Measurements from ENCODE around the gene MROH8. TPM values are rescaled to one million over a fixed set of nuclear protein-coding genes. Genes with fewer than 3 reads are reported as not detected.
A peak's percentile ranks its signal among the peaks of the same experiment; 100 is the strongest.

The MROH8 gene
- total RNA-seq, 1 donor from 2014 or later, result 1.6 TPM

DNA sequence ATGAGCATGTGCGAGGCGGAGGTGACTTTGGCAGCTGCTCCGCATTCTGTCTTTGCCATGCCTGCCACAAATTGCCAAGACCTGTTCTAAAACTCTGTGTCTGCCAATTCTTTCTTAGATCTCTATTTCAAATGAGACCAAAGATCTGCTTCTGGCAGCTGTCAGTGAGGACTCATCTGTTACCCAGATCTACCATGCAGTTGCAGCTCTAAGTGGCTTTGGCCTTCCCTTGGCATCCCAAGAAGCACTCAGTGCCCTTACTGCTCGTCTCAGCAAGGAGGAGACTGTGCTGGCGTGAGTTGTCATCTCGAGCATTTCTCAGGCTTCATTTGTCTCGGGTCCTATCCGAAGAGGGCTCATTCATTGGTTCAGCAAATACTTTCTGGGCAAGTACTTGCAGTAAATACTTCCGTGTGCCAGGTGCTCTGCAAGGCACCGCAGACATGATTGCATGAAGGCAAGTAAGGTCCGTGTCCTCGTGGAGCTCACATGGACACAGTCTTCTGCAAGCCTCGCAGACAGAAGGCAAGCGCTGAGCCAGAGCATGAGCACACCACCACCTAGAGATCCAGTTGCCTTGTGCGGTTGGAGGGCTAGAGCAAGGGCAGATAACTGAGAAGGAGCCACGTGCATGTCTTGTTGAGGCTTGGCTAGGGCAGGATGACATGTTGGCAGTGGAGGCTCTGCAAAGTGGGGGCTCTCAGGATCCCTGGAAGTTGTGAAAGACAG is 19.7 kb upstream of the MROH8 start:
- no peak for ATAC-seq

GRCh38 chr20:37194621-37195417 is 15.5 kb upstream of the MROH8 start:
- no peak for ATAC-seq

DNA sequence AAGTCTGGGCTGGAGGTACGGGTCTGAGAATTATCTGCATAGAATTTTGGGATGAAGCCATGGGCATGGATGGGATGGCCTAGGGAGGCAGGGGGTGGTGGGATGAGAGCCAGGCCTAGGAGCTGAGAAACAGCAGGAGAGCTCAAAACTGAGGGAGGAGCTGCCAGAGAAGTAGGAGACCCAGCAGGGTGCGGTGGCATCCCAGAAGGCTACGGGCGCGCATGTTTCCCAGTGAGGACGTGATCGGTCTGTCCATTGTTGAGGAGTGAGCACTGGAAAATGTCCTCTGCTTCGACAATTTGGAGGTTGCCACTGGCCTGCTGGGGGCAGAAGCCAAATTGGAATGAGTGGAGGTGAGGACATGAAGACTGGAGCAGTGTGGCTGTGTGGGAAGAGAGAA is 14.5 kb upstream of the MROH8 start:
- ATAC-seq, result no peak

DNA sequence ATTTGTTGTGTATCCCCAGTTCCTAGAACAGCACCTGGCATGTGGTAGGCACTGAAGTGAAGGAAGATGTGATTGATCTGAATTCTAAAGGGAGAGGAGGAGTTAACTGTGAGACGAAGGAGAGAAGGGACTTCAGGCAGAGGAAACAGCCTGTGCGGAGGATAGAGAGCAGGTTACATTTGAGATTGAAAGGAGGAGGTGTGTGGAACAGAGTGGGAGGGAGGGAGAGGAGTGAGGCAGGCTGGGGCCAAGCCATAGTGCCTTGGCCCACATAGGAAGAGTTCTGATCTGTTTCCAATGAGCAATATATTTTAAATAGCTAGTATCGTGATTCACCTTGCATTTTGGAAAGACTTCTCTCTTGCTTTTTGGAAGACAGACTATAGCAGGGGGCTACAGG is 13.9 kb upstream of the MROH8 start:
- no peak for ATAC-seq

GRCh38 chr20:37192137-37192854 is 12.9 kb upstream of the MROH8 start:
- peak; percentile 92 for ATAC-seq

GRCh38 chr20:37190354-37191112 is 11.2 kb upstream of the MROH8 start:
- no peak for ATAC-seq

DNA sequence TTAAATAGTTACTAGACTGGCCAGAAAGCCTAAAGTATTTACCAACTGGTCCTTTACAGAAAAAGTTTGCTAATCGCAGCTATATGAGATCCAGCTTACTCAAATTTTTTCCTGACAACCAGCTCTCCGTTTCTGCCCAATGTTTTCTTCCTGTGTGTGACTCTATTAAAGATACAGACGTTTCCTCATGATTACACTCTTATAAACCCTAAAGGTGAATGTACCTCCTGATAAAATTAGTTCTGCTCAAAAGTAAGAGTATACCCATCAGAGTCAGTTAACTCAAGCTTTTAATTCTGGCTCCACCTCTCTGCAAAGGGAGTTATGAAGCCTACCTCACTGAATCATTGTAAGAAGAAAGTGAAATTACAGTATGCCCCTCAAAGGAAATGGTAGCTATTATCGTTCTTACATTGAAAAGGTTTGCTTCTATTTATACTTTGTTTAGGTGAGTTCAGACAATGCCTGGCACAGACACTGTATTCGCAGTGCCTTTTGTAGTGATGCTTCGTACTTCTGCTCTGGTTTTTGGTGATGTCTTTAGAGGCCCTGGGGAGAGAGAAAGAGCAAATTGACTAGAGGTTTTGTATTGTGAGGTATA is 10.2 kb upstream of the MROH8 start:
- no peak for ATAC-seq

GRCh38 chr20:37188787-37189186 is 9.4 kb upstream of the MROH8 start:
- no peak for ATAC-seq

- no peak for ATAC-seq
These were observed 6.3 kb upstream of the MROH8 start for GRCh38 chr20:37185686-37186085.

DNA sequence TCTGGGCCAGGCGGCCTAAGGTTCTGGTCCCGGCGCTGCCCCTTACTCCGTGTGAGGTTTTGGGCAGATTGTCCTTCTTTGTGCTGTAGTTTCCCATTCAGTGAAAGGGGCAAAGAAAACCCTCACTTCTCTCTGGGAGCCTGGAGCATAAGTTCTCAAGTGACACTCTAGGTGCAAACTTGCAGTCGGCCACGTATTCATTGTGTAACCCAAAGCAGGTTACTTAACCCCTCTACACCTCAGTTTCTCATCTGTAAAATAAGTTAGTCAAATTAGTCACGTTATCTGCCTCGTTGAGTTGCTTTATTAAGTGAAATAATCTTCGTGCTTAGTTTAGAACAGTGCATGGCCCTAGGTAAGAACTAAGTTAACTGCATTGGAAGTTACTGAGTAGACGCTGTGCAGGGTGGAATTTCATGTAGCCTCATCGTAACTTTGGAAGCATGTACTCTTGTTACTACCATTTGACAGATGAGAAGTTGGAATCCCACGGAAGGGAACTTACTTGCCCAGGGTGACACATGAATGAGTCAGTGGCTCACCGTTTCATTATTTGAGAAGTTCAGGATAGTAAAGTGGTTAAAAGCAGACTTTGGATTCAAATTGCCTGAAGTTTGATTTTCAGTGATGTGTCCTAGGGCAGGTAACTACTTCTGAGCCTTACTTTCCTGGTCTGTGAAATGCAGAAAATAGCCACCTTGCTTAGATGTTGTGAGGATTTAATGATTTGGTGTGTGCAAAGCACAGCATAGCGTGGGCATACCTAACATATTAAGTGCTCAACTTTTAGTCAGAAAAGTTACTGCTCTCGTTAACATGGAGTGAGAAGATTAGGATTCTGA is 556 bp upstream of the MROH8 start:
- ATAC-seq, result peak; percentile 1

- no peak for ATAC-seq
These were observed 6.5 kb downstream of the MROH8 start for GRCh38 chr20:37172836-37173235.

DNA sequence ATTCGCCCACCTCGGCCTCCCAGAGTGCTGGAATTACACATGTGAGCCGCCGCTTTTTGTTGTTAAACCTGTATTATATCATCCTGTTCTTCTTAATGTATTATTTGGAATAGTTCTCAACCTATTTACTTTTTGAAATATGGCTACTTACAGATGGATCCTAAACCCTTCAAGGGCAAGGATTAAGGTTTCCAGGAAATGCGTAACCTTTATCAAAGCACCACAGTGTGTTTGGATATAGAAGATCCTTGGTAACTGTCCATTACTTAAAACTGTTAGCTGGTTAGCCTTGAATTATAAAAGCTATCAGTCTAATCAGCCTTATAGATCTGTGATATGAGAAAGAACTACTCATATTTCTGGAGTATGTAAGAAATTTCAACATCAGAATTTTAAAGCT is 12.5 kb downstream of the MROH8 start:
- no peak for ATAC-seq

DNA sequence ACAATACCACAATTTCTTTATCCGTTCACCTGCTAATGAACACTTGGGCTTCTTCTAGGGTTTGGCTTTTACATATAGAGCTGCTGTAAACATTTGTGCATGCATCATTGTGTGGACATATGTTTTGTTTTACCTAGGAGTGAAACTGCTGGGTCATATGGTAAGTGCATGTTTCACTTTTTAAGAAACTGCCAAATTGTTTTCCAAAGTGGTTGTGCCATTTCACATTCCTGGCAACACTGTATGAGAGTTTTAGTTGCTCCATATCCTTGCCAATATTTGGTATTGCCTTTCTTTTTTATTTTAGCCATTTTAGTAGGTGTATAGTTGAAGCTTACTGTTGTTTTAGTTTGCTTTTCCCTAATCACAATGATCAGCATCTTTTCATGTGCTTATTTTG is 14.3 kb downstream of the MROH8 start:
- no peak for ATAC-seq

GRCh38 chr20:37163832-37164554 is 15.4 kb downstream of the MROH8 start:
- no peak for ATAC-seq

DNA sequence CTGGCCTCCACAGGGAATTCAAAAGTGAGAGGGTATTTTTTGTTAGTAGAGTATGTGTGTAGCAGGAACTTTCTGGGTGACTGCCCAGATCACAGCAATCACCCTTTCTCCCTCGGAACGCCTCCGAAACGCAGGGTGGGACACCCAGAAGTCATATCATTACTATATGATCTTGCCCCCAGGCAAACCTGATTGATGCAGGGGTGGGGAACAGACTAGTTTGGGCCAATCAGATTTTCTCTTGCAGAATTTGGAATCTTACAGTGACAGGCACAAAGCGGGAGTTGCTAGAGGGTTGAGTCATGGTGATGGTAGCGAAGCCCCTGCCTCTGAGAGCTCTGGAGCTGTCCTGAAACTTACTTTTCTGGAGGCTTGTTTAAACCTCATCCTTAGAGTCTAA is 16.7 kb downstream of the MROH8 start:
- no peak for ATAC-seq

DNA sequence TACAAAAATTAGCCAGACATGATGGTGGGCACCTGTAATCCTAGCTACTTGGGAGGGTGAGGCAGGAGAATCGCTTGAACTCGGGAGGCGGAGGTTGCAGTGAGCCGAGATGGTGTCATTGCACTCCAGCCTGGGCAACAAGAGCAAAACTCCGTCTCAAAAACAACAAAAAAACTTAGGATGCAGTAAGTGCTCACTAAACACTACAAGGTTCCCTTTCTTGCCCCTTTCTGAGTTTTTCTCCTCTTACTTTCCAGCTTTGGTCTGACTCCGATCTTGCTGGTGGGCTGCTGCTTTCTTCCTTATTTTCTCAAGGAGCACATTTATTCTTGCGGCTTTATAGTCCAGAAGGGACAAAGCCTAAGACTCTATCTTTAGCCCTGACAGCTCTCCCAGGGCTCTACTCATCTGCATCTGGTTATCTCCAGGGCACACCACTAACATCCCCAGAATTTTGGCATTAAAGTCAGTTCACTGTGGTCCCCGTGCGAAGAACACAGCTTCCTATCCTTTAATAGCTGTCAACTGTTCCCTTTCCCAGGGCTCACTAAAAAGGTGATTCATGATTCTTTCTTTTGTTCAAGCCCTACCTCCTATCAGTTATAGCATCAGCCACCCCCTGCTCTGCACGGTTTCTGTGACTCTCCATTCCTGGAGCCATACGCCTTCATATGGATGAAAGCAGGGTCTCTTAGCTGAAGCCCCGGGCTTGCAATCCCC is 17.4 kb downstream of the MROH8 start:
- ATAC-seq, result no peak

- ATAC-seq, result no peak
These were observed 18.7 kb downstream of the MROH8 start for GRCh38 chr20:37160683-37161082.

DNA sequence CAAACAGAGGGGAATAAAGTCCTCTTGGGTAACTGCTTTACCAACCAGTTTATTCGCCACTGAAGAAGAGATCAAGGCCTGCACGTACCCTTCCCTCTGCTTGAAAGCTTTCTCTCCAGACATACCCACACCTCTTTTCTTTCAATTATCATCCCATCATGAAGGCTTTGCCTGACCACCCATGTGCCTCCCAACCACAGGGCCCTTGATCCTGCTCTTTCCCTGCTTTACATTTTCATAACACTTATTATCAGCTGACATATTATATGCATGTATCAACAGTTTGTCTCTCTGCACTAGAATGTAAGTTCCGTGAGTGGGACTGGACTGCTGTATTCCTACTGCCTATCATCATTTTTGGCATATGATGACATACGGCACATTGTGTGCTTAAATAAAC is 21.1 kb downstream of the MROH8 start:
- no peak for ATAC-seq

GRCh38 chr20:37155987-37156386 is 23.4 kb downstream of the MROH8 start:
- ATAC-seq, result no peak

Measured in esophagus mucosa (tissue), 1 donor.